ENCODE data around the gene CACNA2D1. TPM values are rescaled to one million over a fixed set of nuclear protein-coding genes. Genes with fewer than 3 reads are reported as not detected.
"Not testable (repeated sequence)": the region's sequence is repeated elsewhere in the genome, so short reads cannot be mapped to it uniquely, and the experiment has no call there.

The CACNA2D1 gene
- total RNA-seq, 3 donors from 2014 or later (not counting 1 experiment from before 2014, with no cell fraction given): not detected

GRCh38 chr7:82015751-82016150 is 427.8 kb downstream of the CACNA2D1 start:
- Mint-ChIP-seq H3K27ac (no peak overlapping the region), H3K4me3 (no peak overlapping the region), H3K4me1 (no peaks in the 10 kb centered on the region), H3K36me3 (no peaks in the 10 kb centered on the region), H3K27me3 (ENCODE audit: low read depth in 2 of 2) (no peaks in the 10 kb centered on the region), H3K9me3 (peaks cover 0 to 2% of the 10 kb centered on the region in 2 donors)
- Histone ChIP-seq H3K36me3 (ENCODE audit: control insufficient read depth, insufficient read depth, low read length) (no peaks in the 10 kb centered on the region), H3K4me1 (ENCODE audit: control insufficient read depth, insufficient read depth, low read length) (no peaks in the 10 kb centered on the region), H3K4me3 (ENCODE audit: low read length) (no peak overlapping the region), H3K9me3 (ENCODE audit: control insufficient read depth, insufficient read depth, low read length) (no peaks in the 10 kb centered on the region), H3K27ac (ENCODE audit: low read length) (no peak overlapping the region), H3K27me3 (ENCODE audit: control insufficient read depth, insufficient read depth, low read length) (no peaks in the 10 kb centered on the region)
- WGBS (ENCODE audit: insufficient coverage): no CpG with 5 or more reads among the region's 2 CpGs
- no peak for ATAC-seq
- DNase-seq: no peak
- intact Hi-C loops (cut with micrococcal nuclease): no loop called here
- TF ChIP-seq CTCF (IDR thresholded peaks at IDR 0.05): no peak

GRCh38 chr7:82014574-82014973 is 429.0 kb downstream of the CACNA2D1 start:
- H3K4me1 Mint-ChIP-seq; intact Hi-C loops (cut with micrococcal nuclease); H3K27ac ChIP-seq (ENCODE audit: low read length); DNase-seq; ATAC-seq; H3K4me3 Mint-ChIP-seq; H3K9me3 ChIP-seq (ENCODE audit: control insufficient read depth, insufficient read depth, low read length); H3K27me3 Mint-ChIP-seq (ENCODE audit: low read depth in 2 of 2); H3K27ac Mint-ChIP-seq; H3K27me3 ChIP-seq (ENCODE audit: control insufficient read depth, insufficient read depth, low read length); H3K36me3 ChIP-seq (ENCODE audit: control insufficient read depth, insufficient read depth, low read length); H3K4me1 ChIP-seq (ENCODE audit: control insufficient read depth, insufficient read depth, low read length); H3K4me3 ChIP-seq (ENCODE audit: low read length); H3K36me3 Mint-ChIP-seq; H3K9me3 Mint-ChIP-seq: not testable (repeated sequence)
- 93% methylated on average over 9 of the region's 9 CpGs for WGBS (ENCODE audit: insufficient coverage)

- H3K4me3 Mint-ChIP-seq: no peak overlapping the region
- no peak overlapping the region for H3K4me3 ChIP-seq (ENCODE audit: low read length)
- H3K4me1 ChIP-seq (ENCODE audit: control insufficient read depth, insufficient read depth, low read length): no peaks in the 10 kb centered on the region
- no peaks in the 10 kb centered on the region for H3K36me3 ChIP-seq (ENCODE audit: control insufficient read depth, insufficient read depth, low read length)
- H3K36me3 Mint-ChIP-seq: no peaks in the 10 kb centered on the region
- peaks cover 0 to 4% of the 10 kb centered on the region in 2 donors for H3K9me3 Mint-ChIP-seq
- no peak for TF ChIP-seq CTCF (IDR thresholded peaks at IDR 0.05)
- H3K27ac ChIP-seq (ENCODE audit: low read length): no peak overlapping the region
- H3K27me3 ChIP-seq (ENCODE audit: control insufficient read depth, insufficient read depth, low read length): no peaks in the 10 kb centered on the region
- no peaks in the 10 kb centered on the region for H3K27me3 Mint-ChIP-seq (ENCODE audit: low read depth in 2 of 2)
- 89% methylated on average over 1 of the region's 4 CpGs for WGBS (ENCODE audit: insufficient coverage)
- H3K4me1 Mint-ChIP-seq: no peaks in the 10 kb centered on the region
- H3K9me3 ChIP-seq (ENCODE audit: control insufficient read depth, insufficient read depth, low read length): no peaks in the 10 kb centered on the region
- no peak for DNase-seq
- no peak for ATAC-seq
- intact Hi-C loops (cut with micrococcal nuclease): no loop called here
- no peak overlapping the region for H3K27ac Mint-ChIP-seq
Measured at GRCh38 chr7:82012453-82012852, 431.1 kb downstream of the CACNA2D1 start.

GRCh38 chr7:82010416-82010815 is 433.2 kb downstream of the CACNA2D1 start:
- Mint-ChIP-seq H3K4me1 (no peaks in the 10 kb centered on the region), H3K27me3 (ENCODE audit: low read depth in 2 of 2) (no peaks in the 10 kb centered on the region), H3K36me3 (no peaks in the 10 kb centered on the region), H3K4me3 (no peak overlapping the region), H3K27ac (no peak overlapping the region), H3K9me3 (peaks cover 0 to 4% of the 10 kb centered on the region in 2 donors)
- no peak for ATAC-seq
- H3K4me3 ChIP-seq (ENCODE audit: low read length): no peak overlapping the region
- H3K27me3 ChIP-seq (ENCODE audit: control insufficient read depth, insufficient read depth, low read length): no peaks in the 10 kb centered on the region
- DNase-seq: no peak
- no peak for TF ChIP-seq CTCF (IDR thresholded peaks at IDR 0.05)
- H3K9me3 ChIP-seq (ENCODE audit: control insufficient read depth, insufficient read depth, low read length): no peaks in the 10 kb centered on the region
- no peaks in the 10 kb centered on the region for H3K4me1 ChIP-seq (ENCODE audit: control insufficient read depth, insufficient read depth, low read length)
- WGBS (ENCODE audit: insufficient coverage): no CpG with 5 or more reads among the region's 1 CpG
- intact Hi-C loops (cut with micrococcal nuclease): no loop called here
- H3K36me3 ChIP-seq (ENCODE audit: control insufficient read depth, insufficient read depth, low read length): no peaks in the 10 kb centered on the region
- H3K27ac ChIP-seq (ENCODE audit: low read length): no peak overlapping the region
